GOT3 (cell line): ENCODE data around the gene ATXN7.

ENCODE experiments used
- DNase-seq: peaks from one replicate; lab custom pipeline; 2025; ENCODE audit warnings: mixed read lengths; lab: John Stamatoyannopoulos, UW

The ATXN7 gene, protein sequence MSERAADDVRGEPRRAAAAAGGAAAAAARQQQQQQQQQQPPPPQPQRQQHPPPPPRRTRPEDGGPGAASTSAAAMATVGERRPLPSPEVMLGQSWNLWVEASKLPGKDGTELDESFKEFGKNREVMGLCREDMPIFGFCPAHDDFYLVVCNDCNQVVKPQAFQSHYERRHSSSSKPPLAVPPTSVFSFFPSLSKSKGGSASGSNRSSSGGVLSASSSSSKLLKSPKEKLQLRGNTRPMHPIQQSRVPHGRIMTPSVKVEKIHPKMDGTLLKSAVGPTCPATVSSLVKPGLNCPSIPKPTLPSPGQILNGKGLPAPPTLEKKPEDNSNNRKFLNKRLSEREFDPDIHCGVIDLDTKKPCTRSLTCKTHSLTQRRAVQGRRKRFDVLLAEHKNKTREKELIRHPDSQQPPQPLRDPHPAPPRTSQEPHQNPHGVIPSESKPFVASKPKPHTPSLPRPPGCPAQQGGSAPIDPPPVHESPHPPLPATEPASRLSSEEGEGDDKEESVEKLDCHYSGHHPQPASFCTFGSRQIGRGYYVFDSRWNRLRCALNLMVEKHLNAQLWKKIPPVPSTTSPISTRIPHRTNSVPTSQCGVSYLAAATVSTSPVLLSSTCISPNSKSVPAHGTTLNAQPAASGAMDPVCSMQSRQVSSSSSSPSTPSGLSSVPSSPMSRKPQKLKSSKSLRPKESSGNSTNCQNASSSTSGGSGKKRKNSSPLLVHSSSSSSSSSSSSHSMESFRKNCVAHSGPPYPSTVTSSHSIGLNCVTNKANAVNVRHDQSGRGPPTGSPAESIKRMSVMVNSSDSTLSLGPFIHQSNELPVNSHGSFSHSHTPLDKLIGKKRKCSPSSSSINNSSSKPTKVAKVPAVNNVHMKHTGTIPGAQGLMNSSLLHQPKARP

DNA sequence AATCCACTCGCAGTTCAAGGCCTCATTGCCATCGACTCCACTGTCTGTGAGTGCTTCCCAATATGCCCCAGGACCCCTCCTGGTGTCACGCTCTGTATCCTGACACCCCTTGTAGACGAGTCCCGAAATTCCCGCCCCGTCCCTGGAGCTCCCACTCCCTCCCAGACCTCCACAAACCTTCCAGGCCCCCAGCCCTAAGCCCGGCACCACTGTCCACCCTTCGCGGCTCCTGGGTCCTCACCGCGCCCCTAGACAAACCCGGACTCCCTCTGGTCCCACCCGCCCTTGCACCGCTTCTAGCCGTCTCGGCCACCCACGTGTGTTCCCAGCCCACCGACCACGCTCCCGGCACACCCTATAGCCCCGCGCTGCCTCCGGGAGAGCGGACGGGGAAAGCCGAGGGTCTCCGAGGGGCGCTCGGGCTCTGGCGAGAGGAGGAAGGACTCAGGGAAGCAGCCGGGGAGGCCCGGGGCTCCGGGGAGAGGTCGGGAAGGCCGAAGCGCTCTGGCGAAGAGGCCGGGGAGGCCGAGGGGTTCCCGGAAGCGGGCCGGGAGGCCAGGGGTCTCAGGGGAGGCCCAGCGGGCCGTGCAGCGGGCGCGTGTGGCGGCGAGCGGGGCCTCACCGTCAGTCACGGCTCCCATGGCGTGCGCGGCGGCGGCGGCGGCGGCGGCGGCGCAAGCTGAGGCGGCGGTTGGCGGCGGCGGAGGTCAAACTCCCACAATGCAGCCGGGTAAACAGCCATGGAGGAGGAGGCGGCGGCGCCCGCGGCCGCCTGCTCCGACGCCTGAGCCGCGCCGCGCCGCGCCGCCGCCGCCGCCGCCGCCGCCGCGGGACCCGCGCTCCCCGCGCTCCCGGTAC is at the start of gene ATXN7, which contains the start of gene THOC7:
Gene ATXN7, plus strand, starts transcription at position 718 of the 858 bp plus-strand sequence. CDS start 48,732 bp downstream, outside the sequence.
Gene THOC7, minus strand, starts transcription at position 656 of the 858 bp plus-strand sequence. Its CDS starts 15 bp downstream, at position 641.
- DNase-seq, result no peak

DNA sequence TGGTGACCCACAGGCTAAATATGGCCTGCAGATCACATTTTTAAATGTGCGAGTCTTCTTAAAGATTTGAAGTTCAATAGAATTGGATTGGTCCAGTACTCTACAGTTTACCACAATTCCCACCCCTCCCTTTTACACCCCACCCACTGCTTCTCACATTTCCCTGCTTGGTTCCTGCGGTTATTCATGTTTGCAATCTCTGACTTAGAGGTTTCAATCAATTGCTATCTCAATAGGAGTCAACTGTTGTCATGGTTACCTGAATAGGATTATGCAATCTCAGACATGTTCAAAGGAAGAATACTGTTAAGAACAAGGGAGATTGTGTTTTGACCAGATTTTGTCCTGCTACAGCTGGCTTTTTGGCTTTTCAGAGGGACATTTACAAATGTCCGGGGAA is 49.4 kb upstream of the ATXN7 start:
- no peak for DNase-seq

DNA sequence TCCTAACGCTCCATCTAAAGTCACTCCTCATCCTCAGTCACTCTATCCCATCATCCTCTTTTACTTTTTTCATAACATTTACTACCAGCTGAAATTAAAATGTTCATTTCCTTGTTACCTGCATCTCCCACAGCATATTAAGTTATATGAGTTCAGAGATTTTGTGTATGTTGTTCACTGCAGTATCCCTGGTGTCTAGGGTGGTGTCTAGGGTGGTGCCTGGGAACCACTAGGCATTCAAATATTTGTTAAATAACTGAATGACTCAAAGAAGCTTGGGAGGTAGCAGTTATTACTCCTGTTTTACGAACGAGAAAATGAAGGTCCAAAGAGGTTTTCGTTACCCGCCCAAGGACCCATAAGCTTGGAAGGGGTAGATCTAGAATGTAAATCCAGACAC is 46.4 kb upstream of the ATXN7 start:
- DNase-seq, result no peak

DNA sequence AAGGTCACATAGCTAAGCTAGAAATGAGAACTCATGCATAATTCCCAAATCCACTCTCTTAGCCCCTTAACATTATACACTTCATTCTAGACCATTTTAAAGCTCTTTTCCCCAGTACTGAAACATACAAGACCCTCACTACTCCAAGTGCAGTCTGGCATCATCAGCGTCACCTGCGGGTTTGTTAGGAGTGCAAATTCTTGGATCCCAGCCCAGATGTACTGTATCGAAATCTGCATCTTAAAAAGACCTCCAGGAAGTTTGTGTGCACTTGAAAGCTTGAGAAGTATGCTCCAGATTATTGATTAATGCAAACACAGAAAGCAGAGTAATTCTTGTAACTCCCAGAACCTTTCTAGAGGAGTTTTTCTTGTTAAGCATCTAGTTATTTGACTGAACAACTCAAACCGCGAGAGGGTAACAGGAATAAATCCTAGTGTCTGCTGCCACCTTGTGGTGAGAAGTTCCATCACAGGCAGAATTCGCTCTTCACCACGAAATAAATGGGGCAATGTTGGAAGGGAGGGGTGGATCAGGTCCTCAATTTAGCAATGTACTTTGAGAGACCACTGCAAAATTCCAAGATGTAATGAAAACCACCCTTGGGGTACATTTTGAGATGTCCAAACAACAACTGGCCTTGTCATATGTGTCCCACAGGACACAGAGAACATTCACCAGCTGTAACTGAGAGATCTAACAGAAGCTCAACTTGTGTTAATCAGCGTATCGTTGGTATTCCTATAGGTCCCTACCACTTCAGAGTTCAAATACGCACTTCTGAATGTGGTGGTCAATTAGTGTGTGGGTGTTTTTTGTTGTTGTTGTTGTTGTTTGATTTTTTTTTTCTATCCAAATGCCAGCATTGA is 45.2 kb upstream of the ATXN7 start:
- no peak for DNase-seq

DNA sequence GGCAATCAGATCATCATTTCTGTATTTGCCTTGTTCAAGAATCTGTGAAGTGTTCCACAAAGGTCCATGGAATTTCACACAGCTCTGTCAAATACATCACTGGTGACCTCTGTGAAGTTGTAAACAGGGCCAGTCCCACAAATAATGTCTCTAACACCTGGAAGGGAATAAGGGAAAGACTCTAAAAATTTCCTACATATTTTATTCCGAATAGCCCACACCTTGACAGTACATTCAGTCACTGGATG is 44.6 kb upstream of the ATXN7 start, which contains the start of gene C3orf49:
Gene C3orf49, plus strand, starts transcription at position 149 of the 248 bp plus-strand sequence. CDS start 173 bp downstream, outside the sequence.
- no peak for DNase-seq

DNA sequence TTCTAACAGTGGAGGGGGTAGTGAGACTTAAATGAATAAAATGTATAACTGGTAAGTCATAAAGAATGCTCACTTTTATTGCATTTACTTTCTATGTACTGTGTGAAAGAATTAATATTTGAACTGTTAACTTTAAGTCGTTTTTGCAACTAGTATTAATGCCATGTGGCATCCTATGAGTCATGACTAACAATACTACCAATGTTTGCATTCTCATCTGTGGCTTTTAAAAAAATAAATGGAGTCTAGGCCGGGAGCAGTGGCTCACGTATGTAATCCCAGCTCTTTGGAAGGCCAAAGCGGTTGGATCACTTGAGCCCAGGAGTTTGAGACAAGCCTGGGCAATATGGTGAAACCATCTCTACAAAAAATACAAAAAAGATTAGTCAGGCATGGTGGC is 39.4 kb upstream of the ATXN7 start:
- DNase-seq, result no peak

DNA sequence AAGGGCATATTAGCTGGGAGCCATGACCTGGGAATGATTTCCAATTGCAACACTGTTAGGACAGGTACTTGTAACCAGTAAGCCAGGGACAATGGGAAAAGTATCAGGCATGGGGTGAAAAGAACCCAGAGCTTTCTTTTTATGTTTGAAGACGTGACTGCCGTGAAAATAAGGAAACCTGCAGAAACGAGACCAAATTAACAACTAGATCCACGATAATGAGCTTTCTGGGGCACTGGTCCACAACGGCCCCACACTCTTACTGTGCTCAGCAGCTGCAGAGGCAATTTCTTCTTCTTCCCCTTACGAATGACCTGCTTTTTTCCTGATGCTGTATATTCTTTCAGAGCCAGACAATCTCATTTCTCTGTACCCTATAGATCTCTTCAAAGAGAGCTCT is 33.1 kb upstream of the ATXN7 start:
- no peak for DNase-seq

DNA sequence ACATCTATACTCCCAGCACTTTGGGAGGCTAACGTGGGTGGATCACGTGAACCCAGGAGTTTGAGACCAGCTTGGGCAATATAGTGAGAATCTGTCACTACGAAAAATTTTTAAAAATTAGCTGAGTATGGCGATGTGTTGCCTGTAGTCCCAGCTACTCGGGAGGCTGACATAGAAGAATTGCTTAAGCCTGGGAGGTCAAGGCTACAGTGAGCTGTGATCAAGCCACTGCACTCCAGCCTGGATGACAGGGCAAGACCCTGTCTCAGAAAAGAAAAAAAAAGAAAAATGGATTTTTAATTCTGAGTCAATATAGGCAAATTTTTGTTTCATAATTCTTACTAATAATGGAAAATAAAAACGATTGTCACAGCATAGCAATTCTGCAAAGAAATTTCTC is 31.3 kb upstream of the ATXN7 start:
- DNase-seq, result no peak

DNA sequence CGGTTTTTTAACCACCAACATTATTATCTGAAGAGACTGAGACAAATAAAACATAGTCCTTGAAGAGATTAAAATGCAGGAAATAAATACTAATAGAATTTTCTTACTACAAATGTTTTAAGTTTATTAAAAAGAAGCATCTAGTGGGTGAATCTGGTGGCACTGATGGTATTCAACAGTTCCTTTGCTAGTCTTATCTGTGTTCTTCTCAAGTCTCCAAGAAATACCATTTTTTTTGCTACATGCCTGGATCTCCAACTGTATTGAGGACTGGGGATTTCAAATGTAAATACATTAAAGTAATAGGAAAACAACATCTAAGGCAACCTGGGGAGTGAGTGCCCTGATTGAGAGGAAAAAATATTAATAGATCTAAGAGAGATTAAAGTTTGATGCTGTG is 22.0 kb upstream of the ATXN7 start:
- no peak for DNase-seq

DNA sequence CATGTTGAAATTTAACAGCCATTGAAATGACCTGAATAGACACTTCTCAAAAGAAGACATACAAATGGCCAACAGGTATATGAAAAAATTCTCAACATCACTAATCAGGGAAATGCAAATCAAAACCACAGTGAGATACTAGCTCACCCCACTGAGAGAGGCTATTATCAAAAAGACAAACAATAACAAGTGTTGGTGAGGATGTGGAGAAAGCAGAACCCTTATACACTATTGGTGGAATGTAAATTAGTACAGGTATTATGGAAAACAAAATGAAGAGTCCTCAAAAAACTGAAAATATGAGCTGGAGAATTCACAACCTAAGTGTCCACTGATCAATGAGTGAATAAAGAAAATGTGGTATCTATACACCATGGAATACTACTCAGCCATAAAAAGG is 21.5 kb upstream of the ATXN7 start:
- no peak for DNase-seq

DNA sequence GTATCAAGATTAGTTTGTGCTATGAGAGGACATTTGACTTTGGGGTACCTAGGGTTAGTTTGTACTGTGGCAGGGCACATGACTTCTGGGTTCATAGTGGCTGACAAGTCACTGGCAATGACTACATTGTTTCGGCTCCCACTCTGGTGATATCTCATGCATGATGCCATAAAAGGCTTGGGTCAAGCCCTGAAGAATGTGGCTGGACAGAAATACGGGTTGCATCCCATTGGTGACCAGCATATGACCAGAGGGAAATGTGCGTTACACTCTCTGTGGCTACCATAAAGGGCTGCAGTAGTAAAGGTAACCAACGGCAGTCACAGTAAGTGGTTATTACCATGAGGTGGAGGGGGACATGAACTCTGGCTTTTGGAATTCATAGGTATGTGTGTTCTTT is 18.5 kb upstream of the ATXN7 start:
- DNase-seq, result no peak

DNA sequence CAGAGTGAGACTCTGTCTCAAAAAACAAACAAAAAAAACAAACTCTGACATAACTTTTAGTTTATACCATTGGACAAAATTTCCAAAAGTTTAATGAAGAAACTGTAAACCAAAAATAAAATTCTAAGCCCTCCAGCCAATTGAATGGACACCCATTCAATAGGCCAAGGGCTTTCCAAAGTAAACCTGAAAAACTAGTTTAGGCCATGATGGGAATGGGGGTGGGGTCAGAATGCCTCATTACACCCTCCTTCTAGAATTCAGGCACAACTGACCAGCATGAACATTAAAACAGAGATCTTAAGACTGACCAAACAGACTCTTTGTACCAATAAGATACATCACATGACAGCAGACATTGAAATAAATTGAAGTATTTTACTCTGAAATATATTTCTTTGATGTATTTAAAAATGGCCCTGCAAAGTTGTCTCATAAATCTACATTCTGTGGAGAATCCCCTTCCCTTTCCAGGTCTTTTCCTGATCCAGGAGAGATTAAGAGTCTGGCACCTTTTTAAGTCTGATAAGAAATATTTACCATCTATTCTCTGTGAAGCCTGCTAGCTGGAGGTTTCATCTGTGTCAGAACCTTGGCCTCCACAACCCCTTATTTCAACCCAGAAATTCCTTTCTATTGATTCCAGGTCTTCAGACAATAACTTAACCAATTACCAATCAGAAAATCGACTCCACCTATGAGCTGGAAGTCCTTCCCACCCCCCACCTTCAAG is 15.8 kb upstream of the ATXN7 start:
- DNase-seq, result no peak

DNA sequence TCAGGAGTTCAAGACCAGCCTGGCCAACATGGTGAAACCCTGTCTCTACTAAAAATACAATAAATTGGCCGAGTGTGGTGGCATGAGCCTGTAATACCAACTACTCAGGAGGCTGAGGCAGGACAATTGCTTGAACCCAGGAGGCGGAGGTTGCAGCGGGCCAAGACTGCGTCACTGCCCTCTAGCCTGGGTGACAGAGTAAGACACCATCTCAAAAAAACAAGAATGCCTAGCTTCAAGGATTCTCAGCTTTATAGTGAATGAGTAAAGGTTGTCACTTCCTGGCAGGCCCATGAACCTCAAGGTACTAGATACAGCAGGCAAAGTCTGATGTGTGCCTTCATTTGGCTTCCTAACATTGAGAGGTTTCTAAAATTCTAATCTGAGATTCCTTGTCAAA is 14.5 kb upstream of the ATXN7 start:
- DNase-seq, result no peak

DNA sequence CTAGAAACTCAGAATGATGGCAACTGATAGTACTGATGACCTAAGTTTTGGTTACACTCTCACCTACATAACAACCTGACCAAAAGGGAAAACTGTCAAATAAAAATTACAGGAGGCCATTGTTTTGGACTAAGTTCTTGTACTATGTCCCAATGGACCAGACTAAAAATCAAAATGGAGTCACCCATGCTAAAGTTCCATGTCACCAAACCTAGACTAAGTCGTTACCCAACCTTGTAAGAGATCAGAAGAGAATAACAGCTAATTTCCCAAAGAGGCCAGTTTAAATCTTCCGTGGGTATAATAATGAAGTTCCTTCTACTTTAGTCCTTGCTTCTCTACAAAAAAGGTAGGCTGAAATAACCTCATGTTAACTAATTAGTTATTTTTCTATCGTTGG is 12.4 kb upstream of the ATXN7 start:
- no peak for DNase-seq

DNA sequence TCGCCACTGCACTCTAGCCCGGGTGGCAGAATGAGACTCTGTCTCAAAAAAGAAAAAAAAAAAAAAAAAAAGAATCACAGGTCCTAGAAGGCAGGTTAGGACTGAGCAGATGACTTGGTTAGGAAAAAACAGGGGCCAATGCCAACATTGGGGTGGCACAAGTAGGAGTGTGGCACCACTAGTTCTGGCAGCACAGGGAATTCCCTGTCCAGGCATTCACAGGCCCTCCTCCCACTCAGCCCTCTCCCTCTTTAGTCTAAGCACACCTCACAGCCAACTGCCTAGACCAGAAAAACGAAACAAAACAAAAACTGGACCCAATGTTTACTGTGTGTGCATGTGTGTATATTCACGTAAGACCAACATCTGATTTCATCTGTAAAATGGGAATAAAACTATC is 10.6 kb upstream of the ATXN7 start:
- DNase-seq, result no peak

DNA sequence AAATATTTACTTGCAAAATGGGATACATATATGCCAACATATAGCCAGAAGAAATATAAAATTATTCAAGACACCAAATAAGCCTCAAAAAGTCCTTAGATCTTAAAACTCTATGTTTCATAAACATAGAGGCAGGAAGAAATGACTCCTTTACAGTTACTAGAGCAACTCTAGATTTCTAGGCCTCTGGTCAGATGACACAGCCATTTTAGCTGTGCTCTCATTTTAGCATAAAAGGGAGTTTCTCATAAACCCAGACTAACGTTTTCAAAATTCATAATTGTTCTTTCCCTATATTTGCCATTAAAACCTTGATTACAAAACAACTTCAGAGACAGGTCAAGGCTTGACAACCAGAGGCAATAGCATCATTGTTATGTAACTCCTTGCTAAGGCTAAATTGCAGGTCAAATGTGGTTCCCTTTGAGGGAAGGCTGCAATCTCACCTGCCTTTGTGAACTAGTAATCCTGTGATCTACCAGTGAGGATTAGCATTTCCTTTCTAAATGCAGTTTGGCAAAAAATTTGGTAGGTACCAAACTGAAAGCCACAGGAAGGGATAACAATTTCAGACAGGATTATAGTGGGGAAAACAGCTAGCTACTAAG is 8.2 kb upstream of the ATXN7 start:
- DNase-seq, result no peak

DNA sequence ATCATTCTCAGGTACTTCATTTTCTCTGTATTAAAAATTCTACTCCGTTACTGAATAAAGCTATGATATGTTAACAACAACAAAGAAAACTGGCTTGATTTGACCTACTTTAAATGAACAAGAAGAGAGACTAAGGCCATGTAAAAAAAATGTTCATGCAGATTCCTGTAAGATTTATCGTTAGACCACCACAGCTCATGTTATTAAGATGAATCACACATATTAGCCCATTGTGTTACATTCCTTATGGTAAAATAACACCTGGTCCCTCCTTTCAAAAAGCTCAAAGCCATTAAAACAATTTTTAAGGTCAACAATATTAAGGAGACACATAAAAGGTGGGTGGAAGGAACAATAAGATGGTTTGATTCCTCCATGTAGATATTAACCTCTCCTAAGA is 6.4 kb upstream of the ATXN7 start:
- DNase-seq, result no peak

DNA sequence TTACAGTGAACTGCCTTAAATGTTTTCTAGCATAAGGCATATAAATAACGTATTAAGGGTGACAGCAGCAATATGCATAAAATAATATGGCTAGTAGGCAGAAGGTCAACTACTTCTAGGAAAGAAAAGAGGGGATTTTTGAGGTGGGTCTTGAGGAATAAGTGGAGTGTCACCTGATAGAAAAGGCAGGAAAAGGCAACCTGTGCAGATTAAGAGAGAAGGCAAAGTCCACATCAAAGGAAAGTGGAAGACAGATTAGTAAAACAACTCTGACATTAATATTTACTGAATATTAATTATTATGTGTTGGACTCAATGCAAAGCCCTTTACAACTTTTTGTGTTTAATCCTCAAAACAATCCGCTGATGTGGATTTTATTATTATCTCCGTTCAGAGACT is 2.9 kb upstream of the ATXN7 start:
- no peak for DNase-seq

DNA sequence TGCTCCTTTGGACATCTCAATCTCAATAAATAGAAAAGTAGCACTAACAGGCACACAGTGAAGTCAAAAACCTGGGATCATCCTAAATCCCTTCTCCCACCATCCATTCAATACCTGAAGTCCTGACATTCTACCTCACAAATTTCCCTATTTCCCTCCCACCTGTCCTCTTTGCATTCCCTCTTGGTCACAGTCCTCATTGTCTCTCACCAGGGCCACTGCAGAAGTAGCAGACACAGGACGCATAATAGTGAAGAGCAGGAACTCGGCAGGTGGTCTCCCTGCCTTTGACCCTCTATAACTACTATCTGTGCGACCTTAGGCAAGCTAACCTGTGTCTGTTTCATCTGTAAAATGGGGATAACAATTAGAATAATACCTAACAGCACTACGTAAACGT is 2.4 kb upstream of the ATXN7 start:
- DNase-seq, result no peak

DNA sequence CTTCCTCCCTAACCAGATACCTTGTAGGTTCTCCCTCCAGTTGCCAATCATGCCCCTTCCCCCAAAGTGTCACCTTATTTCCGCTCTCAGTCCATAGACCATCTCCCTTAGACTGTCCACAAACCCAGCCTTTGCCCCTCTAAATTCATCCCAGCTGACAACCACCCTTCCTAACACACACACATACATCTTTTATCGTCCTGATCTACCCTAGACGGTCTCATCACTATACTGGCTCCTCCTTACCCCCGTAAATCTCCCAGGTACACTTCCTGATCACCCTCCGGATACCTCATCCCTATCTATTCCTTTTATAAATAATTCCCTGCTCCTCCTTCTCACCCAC is 890 bp upstream of the ATXN7 start:
- DNase-seq, result no peak
